RKO (cell line): ENCODE results near the gene SRCIN1.
A peak's percentile ranks its signal among the peaks of the same experiment; 100 is the strongest.

Source experiments
- DNase-seq: peaks from one replicate; pipeline ENCODE4 v3.0.0-alpha.2; 2016; ENCODE audit warnings: low spot score

Gene SRCIN1

GRCh38 chr17:38564254-38564837 is 41.4 kb downstream of the SRCIN1 start:
- no peak for DNase-seq

- DNase-seq, result no peak
Measured at GRCh38 chr17:38563362-38564253, 42.1 kb downstream of the SRCIN1 start.

- no peak for DNase-seq
Measured at GRCh38 chr17:38562903-38563302, 42.8 kb downstream of the SRCIN1 start.

GRCh38 chr17:38562215-38562569 is 43.6 kb downstream of the SRCIN1 start:
- no peak for DNase-seq

GRCh38 chr17:38561416-38562214 is 44.1 kb downstream of the SRCIN1 start:
- no peak for DNase-seq

GRCh38 chr17:38560503-38561318 is 45.0 kb downstream of the SRCIN1 start:
- DNase-seq, result peak; percentile 26

GRCh38 chr17:38559880-38560230 is 45.9 kb downstream of the SRCIN1 start:
- DNase-seq, result no peak

GRCh38 chr17:38559051-38559879 is 46.5 kb downstream of the SRCIN1 start:
- peak; percentile 96 for DNase-seq

GRCh38 chr17:38558728-38559050 is 47.1 kb downstream of the SRCIN1 start:
- no peak for DNase-seq

GRCh38 chr17:38557836-38558727 is 47.7 kb downstream of the SRCIN1 start:
- DNase-seq, result peak; percentile 96

- no peak for DNase-seq
Measured at GRCh38 chr17:38557396-38557795, 48.4 kb downstream of the SRCIN1 start.

- no peak for DNase-seq
Measured at GRCh38 chr17:38556239-38556638, 49.5 kb downstream of the SRCIN1 start.

- no peak for DNase-seq
Measured at GRCh38 chr17:38554430-38555350, 51.1 kb downstream of the SRCIN1 start.

GRCh38 chr17:38552343-38552742 is 53.4 kb downstream of the SRCIN1 start:
- DNase-seq, result no peak

- no peak for DNase-seq
Measured at GRCh38 chr17:38551121-38551520, 54.6 kb downstream of the SRCIN1 start.

- DNase-seq, result peak; percentile 72
Measured at GRCh38 chr17:38550661-38551060, 55.1 kb downstream of the SRCIN1 start.

GRCh38 chr17:38549285-38549684 is 56.5 kb downstream of the SRCIN1 start:
- DNase-seq, result no peak

GRCh38 chr17:38547444-38547843 is 58.3 kb downstream of the SRCIN1 start:
- DNase-seq, result no peak

- DNase-seq, result no peak
Measured at GRCh38 chr17:38546396-38546795, 59.4 kb downstream of the SRCIN1 start.
